Superior temporal gyrus (tissue), 1 donor: Measurements from ENCODE around the gene BRMS1.

Source experiments
- DNase-seq: peaks from one replicate; pipeline ENCODE4 v3.0.0-alpha.2; 2016; ENCODE audit errors: extremely low spot score

The BRMS1 gene

DNA sequence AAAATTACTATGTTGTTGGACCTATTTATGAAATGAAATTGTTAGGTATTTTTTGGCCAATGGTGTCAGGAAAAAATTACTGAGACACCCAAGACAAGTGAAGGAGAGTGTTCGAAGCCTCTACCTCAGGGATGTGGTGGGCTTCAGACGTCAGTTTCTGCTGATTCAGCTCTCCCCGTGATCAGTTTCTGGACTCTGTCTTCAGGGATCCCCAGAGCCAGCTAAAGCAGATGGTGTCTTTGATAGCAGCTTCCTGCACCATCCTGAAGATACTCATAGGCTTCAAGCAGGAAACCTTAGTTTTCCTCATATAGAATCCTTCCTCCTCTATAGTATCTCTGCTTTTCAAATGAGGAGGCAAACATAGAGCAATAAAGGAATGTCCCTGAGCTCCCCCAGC, 35.4 kb downstream of the BRMS1 start:
- no peak for DNase-seq

GRCh38 chr11:66302656-66303055, 42.2 kb downstream of the BRMS1 start:
- DNase-seq: no peak

GRCh38 chr11:66299186-66299585, 45.7 kb downstream of the BRMS1 start:
- DNase-seq: no peak

- no peak for DNase-seq
Measured at GRCh38 chr11:66297610-66298009, 47.3 kb downstream of the BRMS1 start.

DNA sequence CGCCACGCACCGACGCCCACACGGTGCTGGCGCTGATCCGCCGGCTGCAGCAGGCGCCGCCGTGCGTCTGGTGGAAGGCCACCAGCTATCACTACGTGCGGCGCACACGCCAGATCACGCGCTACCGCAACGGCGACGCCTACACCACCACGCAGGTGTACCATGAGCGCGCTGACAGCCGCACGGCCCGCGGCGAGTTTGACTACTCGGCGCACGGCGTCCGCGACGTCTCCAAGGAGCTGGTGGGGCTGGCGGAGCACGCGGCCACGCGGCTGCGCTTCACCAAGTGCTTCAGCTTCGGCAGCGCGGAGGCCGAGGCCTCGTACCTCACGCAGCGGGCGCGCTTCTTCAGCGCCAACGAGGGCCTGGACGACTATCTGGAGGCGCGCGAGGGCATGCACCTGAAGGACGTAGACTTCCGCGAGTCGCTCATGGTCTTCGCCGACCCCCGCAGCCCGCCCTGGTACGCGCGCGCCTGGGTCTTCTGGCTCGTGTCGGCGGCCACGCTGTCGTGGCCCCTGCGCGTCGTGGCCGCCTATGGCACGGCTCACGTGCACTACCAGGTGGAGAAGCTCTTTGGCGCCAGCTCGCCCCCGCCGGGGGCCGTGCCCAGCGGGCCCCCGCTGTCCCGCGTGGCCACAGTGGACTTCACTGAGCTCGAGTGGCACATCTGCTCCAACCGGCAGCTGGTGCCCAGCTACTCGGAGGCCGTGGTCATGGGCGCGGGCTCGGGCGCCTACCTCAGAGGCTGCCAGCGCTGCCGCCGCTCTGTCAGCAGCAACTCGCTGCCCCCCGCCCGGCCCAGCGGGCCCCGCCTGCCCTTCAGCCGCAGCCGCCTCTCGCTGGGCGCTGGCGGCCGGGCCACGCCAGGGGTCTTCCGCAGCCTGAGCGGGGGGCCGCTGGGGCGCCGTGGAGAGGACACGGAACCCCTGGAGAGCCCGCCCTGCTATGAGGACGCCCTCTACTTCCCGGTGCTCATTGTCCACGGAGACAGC, 50.0 kb downstream of the BRMS1 start:
- no peak for DNase-seq

DNA sequence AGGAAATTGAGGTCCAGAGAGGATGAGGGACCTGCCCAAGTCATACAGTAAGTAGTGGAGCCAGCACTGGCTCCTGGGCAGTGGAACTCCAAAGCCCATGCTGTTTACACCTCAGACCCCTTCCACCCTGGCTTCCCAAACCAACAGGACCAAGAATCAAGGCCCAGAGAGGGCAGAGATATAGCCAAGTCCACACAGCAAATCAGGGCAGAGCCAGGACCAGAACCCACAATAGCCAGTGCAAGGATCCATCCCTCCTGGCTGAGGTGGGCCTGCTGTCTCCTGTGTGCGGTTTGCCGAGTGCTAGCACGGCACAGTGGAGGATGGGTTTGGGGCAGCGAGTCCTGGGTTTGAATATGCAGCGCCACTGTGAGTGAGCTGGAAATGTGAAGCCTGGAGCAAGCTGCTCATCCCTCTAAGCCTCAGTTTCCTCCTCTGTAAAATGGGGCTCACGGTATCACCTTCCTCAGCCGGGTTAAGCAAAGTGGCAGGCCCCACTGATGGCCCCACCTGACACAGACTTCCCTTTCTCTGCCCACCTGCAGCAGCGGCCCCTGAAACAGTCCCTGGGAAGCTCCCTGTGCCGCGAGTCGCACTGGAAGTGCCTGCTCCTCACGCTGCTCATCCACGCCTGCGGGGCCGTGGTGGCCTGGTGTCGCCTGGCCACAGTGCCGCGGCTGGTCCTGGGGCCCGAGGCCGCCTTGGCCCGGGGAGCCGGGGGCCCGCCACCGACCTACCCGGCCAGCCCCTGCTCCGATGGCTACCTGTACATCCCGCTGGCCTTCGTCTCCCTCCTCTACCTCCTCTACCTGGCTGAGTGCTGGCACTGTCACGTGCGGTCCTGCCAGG, 50.9 kb downstream of the BRMS1 start:
- DNase-seq: no peak

DNA sequence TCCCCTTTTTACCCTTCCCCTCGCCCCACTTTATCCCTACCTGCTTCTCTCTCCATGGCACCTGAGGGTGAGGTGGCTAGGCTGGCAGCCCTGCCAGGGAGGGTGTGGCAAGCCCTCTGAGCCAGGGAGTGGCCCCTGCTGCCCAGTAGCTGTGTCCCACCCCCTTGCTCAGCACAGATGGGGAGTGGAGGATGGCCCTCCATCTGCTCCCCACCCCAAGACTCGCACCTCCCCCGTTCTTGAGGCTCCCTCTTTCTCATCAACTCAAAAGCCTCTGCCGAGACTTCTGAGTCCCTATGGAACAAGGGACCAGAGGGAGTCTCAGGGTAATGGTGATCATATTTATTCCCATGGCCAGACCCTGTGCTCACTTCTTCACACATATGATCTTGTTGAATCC, 51.6 kb downstream of the BRMS1 start:
- no peak for DNase-seq

GRCh38 chr11:66292543-66293332, 52.2 kb downstream of the BRMS1 start:
- DNase-seq: no peak

DNA sequence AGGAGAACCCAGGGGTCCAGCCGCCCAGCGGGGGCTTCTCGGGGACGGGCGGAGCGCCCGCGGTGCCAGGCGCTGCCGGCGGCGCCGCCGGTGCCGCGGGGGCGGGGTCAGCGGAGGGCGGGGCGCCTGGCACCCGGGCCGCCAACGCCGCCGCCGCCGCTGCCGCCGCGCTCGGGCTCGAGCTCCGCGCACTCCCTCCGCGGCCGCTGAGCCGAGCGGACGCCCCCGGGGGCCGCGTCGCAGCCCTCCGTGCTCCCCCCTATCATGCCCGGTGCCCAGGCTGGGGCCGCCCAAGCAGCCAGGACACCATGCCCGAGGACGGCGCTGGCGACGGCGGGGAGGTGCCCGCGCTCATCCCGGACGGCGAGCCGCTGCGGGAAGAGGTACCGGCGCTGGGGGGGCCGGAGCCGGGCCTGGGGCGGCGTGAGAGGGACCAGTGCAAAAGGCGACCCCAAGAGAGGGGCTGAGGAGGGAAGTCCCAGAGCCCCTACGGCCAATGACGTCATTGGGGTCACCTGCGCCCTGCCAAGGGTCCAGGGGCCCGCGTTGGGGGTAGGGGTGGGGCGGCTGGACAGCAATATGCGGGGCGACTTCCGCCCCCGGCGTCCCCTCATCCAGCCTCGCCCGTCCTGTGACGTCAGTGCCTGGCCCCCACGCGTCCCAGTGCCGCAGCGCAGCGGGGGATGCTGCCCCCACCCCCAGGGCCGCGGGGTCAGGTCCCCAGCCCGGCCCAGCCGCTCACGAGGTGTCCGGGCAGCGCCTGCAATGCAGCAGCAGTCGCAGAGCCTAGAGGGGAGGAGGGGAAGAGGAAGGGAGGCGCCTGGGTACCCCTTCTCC, 53.0 kb downstream of the BRMS1 start, which contains the start of gene TMEM151A:
Gene TMEM151A, plus strand, starts transcription at position 189 of the 837 bp plus-strand sequence. Its CDS starts 120 bp downstream, at position 309.
- DNase-seq: no peak

GRCh38 chr11:66291303-66291705, 53.6 kb downstream of the BRMS1 start:
- no peak for DNase-seq

DNA sequence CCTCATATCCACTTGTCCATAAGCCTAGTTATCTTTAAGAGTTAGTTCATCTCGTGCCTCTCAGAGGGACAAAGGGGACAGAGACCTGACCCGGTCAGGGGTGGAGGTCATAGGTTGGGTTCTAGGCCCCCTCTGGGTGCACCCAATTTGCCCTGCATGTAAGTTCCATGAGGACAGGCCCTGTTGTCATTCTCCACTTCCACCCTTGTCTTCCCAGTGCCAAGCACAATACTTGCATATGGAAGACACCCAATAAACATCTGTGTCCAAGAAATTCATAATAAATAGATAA, 54.6 kb downstream of the BRMS1 start:
- DNase-seq: no peak

DNA sequence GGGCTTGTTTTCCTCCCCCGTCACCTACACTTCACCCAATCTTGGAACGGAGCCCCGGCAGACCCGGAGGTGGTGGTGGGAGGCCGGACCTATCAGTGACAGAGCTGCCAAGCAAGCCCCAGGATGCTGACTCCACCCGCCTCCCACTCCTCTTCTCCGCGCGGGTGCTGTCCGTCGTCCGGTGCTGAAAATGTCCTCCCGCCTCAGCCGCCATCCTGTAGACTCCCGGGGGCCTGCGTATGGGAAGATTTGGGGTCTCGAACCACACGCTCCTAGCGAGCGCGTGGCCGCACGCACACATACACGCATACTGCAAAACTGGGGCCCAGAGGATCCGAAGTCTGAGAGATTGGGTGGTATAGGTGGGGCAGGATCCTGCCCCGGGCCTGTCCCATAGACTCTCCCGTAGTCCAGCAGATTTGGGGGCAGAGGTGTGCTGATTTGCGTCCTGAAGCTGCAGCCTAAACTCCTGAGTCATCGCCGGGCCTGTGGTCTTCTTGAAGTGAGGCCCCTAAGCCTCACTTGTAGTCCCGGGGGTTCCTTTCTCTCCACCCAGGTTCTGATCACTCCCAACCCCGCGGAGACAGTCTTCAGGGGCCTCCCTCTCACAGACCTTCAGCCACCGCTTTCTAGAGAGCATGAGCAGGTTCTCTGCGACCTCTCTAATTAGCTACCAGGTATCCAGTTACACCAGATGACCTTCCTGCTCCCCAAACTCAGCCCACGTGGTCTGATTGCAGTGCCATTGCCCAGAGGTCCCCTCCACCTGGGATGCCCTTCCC, 55.2 kb downstream of the BRMS1 start:
- no peak for DNase-seq

GRCh38 chr11:66288671-66289547, 56.0 kb downstream of the BRMS1 start, which contains the start of gene YIF1A:
Gene YIF1A (minus strand): TSS chr11:66289143. CDS start chr11:66288985, 158 bp downstream.
- DNase-seq: peak; percentile 99

DNA sequence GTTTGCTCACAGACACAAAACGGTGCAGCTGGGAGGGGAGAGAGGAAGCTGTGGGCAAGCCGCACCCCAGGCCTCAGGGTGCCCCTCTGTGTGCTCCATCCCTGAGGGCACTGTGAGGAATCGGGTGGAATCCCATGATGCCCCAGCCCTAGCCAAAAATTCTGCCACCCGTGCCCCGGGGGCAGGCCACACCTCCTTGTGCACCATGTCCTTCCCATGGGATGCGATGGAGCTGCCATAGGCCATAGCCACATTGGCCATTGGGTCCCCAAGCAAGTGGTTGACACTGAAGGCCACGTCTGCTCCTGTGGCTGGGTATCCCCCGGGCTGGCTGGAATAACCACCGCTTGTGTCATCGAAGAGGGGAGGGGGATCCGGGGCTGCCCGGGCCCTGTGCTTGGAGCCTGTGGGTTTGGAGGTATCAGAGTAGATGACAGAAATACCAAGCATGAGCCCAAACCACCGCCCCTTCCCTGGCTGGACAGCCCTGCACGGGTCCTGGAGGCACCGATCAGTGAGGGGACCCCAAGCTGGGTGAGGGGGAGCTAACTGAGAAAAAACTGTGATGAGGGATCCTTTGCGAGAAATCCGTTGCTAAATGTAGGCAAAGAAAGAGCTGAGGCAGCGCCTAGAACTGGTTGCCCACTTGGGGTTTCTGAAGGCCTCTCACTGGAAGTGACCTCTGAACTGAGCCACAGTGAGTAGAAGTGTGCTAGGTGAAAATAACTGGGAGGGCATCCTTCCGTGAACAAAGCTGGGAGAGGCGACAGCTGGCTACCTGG, 56.8 kb downstream of the BRMS1 start:
- DNase-seq: no peak
